ENCODE data around the gene ARID3A.

DNA sequence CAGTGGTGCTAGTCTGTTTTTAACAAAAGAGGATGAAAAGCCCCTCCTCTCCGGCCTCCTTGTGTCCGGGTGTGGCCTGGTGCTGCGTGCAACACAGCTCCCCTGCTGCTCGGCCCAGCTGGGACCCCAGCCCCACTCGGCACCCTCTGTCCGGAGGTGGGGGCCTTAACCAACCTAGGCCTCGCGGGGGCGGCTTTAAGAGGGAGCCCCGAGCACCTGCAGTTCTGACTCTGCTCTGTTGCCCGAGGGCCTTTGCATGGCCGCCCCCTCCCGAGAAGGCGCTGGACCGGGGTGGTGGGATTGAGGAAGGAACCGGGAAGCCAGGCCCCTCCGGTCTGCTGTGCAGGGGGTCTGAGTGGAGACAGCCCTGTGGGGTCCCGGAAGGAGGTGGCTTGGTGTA lies 68.7 kb downstream of the ARID3A start:
- TF ChIP-seq ZNF281 (CRISPR knock-in tag; IDR thresholded peaks at IDR 0.05; ENCODE audit: borderline replicate concordance) = no peak
- no peak for TF ChIP-seq MYC (CRISPR knock-in tag; IDR thresholded peaks at IDR 0.05; ENCODE audit: borderline replicate concordance)
- no peak for TF ChIP-seq ZNF20 (CRISPR knock-in tag; IDR thresholded peaks at IDR 0.05)
- TF ChIP-seq NR1H2 (CRISPR knock-in tag; IDR thresholded peaks at IDR 0.05; ENCODE audit: borderline replicate concordance, low read depth) = no peak

Data from HepG2 (cell line).